Right cardiac atrium (tissue), 5 donors: ENCODE data around the gene HID1. TPM values are rescaled to one million over a fixed set of nuclear protein-coding genes. Genes with fewer than 3 reads are reported as not detected.

Experiments
- ATAC-seq, 2 donors: fragments of 200-7000 bp; cut with Tn5 transposase; one replicate each; pipeline versions ENCODE4 v1.8.0 to v1.9.1; 2020; ENCODE audit warnings: moderate library complexity in 2 of 2, mild to moderate bottlenecking in 1 of 2
- DNase-seq, 3 donors: peaks; one replicate each; pipeline ENCODE4 v3.0.0-alpha.2; 2020
- H3K27ac ChIP-seq: one replicate; pipeline ENCODE4 v1.5.1; 2013; ENCODE audit warnings: mild to moderate bottlenecking, low read length, control low read depth, moderate library complexity
- H3K27me3 ChIP-seq: one replicate; pipeline ENCODE4 v1.6.1; 2013; ENCODE audit not compliant: control insufficient read depth, insufficient read depth
- H3K4me1 ChIP-seq: one replicate; pipeline ENCODE4 v1.6.1; 2013; ENCODE audit warnings: low read length; ENCODE audit not compliant: control insufficient read depth, insufficient read depth
- H3K4me3 ChIP-seq: one replicate; pipeline ENCODE4 v1.5.1; 2013; ENCODE audit warnings: low read length, control low read depth
- H3K9me3 ChIP-seq: one replicate; pipeline ENCODE4 v1.6.1; 2013; ENCODE audit warnings: low read length; ENCODE audit not compliant: control insufficient read depth
- WGBS: extraction: QIAGEN DNeasy Blood & Tissue Kit; methylation state at CpG from one replicate; pipeline ENCODE4 v1.1.7; 2013; 5-methylcytosine and 5-hydroxymethylcytosine counted together
- intact Hi-C, 4 donors: fragments of 100-400 bp; cut with DNase I; formaldehyde crosslinking; loops; one replicate each; pipeline versions ENCODE4 v1.11.0 to v1.14.0; 2022 to 2023
- polyA plus RNA-seq: library from polyadenylated mRNA; stranded (reverse); fragments of 200-250 nt; gene quantifications from one replicate; pipeline ENCODE4 v1.2.3, GENCODE V29; 2013
- total RNA-seq, 4 donors: library from RNA; stranded (reverse); fragmentation: NEBNext Ultra II Directional; extraction: Animal tissue kit (Norgen Biotek cat#: 25700); gene quantifications; one replicate each; pipeline ENCODE4 v1.2.1, GENCODE V29; 2021
- donor health status: healthy with polysubstance abuse.
- donor health status: DM: no; HTN: yes; CAD: no.
- donor health status: DM: no; HTN: no; CAD: no.
- donor health status: DM: no; HTN: yes; CAD: no; lungs with severe emphysema.
- donor health status: DM: yes; HTN: yes; CAD: no.

Gene HID1
- total and polyA plus RNA-seq, 5 donors, result 6.5 to 12.0 (median 11.5) TPM

GRCh38 chr17:74954665-74955421 lies 17.7 kb downstream of the HID1 start:
- no peak overlapping the region for H3K27ac ChIP-seq
- no peaks in the 10 kb centered on the region for H3K9me3 ChIP-seq
- intact Hi-C loops, result loop anchor here in 2 of 4 donors (5.0 to 10.0 kb wide), 3 partner anchors 163 to 250 kb away; partner anchors contain the start of genes NHERF1 (in 1 of the 2) and NUP85 (in 1 of the 2)
- no peaks in the 10 kb centered on the region for H3K27me3 ChIP-seq
- DNase-seq, result peak in 1 of 3 donors; percentile 2
- ATAC-seq, result no peak
- WGBS, result 75% methylated on average over 13 of the region's 13 CpGs
- no peak overlapping the region for H3K4me3 ChIP-seq
- no peaks in the 10 kb centered on the region for H3K4me1 ChIP-seq

- ATAC-seq (no peak), DNase-seq (no peak)
- no peak overlapping the region for H3K4me3 ChIP-seq
- no peaks in the 10 kb centered on the region for H3K4me1 ChIP-seq
- no peaks in the 10 kb centered on the region for H3K27me3 ChIP-seq
- no peaks in the 10 kb centered on the region for H3K9me3 ChIP-seq
- intact Hi-C loops, result loop anchor here in 1 of 4 donors (10.0 kb wide), 1 partner anchor 251 kb away; the partner anchor contains the start of gene NUP85
- WGBS, result 92% methylated on average over 15 of the region's 15 CpGs
- no peak overlapping the region for H3K27ac ChIP-seq
Observed at GRCh38 chr17:74954115-74954514, 18.4 kb downstream of the HID1 start.

GRCh38 chr17:74953134-74953687 lies 19.3 kb downstream of the HID1 start:
- intact Hi-C loops, result loop anchor here in 1 of 4 donors (10.0 kb wide), 1 partner anchor 252 kb away; the partner anchor contains the start of gene NUP85
- no peak for ATAC-seq
- WGBS, result 81% methylated on average over 11 of the region's 11 CpGs

GRCh38 chr17:74952431-74953133 lies 20.0 kb downstream of the HID1 start:
- DNase-seq (peak in 1 of 3 donors; percentile 44), ATAC-seq (no peak)
- WGBS, result 78% methylated on average over 24 of the region's 24 CpGs
- Histone ChIP-seq H3K27me3 (no peaks in the 10 kb centered on the region), H3K27ac (no peak overlapping the region), H3K4me3 (no peak overlapping the region), H3K4me1 (no peaks in the 10 kb centered on the region), H3K9me3 (no peaks in the 10 kb centered on the region)
- intact Hi-C loops, result loop anchor here in 1 of 4 donors (10.0 kb wide), 1 partner anchor 252 kb away; the partner anchor contains the start of gene NUP85

More at GRCh38 chr17:74953134-74953687, 19.3 kb downstream of the HID1 start:
- no peaks in the 10 kb centered on the region for H3K4me1 ChIP-seq
- no peaks in the 10 kb centered on the region for H3K9me3 ChIP-seq
- no peak overlapping the region for H3K4me3 ChIP-seq
- no peak overlapping the region for H3K27ac ChIP-seq
- peak in 1 of 3 donors; percentile 39 for DNase-seq
- no peaks in the 10 kb centered on the region for H3K27me3 ChIP-seq

- Histone ChIP-seq H3K4me1 (no peaks in the 10 kb centered on the region), H3K4me3 (no peak overlapping the region), H3K27me3 (no peaks in the 10 kb centered on the region), H3K9me3 (no peaks in the 10 kb centered on the region), H3K27ac (no peak overlapping the region)
- WGBS, result 70% methylated on average over 32 of the region's 32 CpGs
- ATAC-seq (no peak), DNase-seq (peak in 1 of 3 donors; percentile 55)
- intact Hi-C loops, result loop anchor here in 1 of 4 donors (10.0 kb wide), 1 partner anchor 253 kb away; the partner anchor contains the start of gene NUP85
Observed at GRCh38 chr17:74951680-74952421, 20.7 kb downstream of the HID1 start.

GRCh38 chr17:74951065-74951464 lies 21.5 kb downstream of the HID1 start:
- intact Hi-C loops, result loop anchor here in 1 of 4 donors (10.0 kb wide), 1 partner anchor 254 kb away; the partner anchor contains the start of gene NUP85

GRCh38 chr17:74950207-74950606 lies 22.4 kb downstream of the HID1 start:
- no peaks in the 10 kb centered on the region for H3K27me3 ChIP-seq
- 63% methylated on average over 8 of the region's 8 CpGs for WGBS
- no peak overlapping the region for H3K4me3 ChIP-seq
- ATAC-seq (no peak), DNase-seq (no peak)
- no peaks in the 10 kb centered on the region for H3K9me3 ChIP-seq
- H3K4me1 ChIP-seq, result no peaks in the 10 kb centered on the region
- H3K27ac ChIP-seq, result no peak overlapping the region
- intact Hi-C loops, result loop anchor here in 1 of 4 donors (10.0 kb wide), 1 partner anchor 255 kb away; the partner anchor contains the start of gene NUP85

More at GRCh38 chr17:74951065-74951464, 21.5 kb downstream of the HID1 start:
- 65% methylated on average over 3 of the region's 3 CpGs for WGBS
- no peaks in the 10 kb centered on the region for H3K9me3 ChIP-seq
- H3K27ac ChIP-seq, result no peak overlapping the region
- ATAC-seq, result no peak
- H3K4me1 ChIP-seq, result no peaks in the 10 kb centered on the region
- DNase-seq, result no peak
- H3K4me3 ChIP-seq, result no peak overlapping the region
- H3K27me3 ChIP-seq, result no peaks in the 10 kb centered on the region

GRCh38 chr17:74949455-74950115 lies 23.0 kb downstream of the HID1 start:
- DNase-seq (no peak), ATAC-seq (no peak)
- intact Hi-C loops, result loop anchor here in 1 of 4 donors (10.0 kb wide), 1 partner anchor 255 kb away; the partner anchor contains the start of gene NUP85
- Histone ChIP-seq H3K4me3 (no peak overlapping the region), H3K27ac (no peak overlapping the region), H3K27me3 (no peaks in the 10 kb centered on the region), H3K4me1 (no peaks in the 10 kb centered on the region), H3K9me3 (no peaks in the 10 kb centered on the region)
- 55% methylated on average over 12 of the region's 12 CpGs for WGBS

- 92% methylated on average over 17 of the region's 17 CpGs for WGBS
- no peak overlapping the region for H3K4me3 ChIP-seq
- ATAC-seq (no peak), DNase-seq (no peak)
- H3K27ac ChIP-seq, result no peak overlapping the region
- H3K27me3 ChIP-seq, result no peaks in the 10 kb centered on the region
- no peaks in the 10 kb centered on the region for H3K4me1 ChIP-seq
- intact Hi-C loops, result no loop called here
- H3K9me3 ChIP-seq, result no peaks in the 10 kb centered on the region
Observed at GRCh38 chr17:74947041-74947754, 25.4 kb downstream of the HID1 start.
